DOHH2 (cell line): ENCODE results near the gene GUCY1A2.

Experiments
- CTCF ChIP-seq: fragments of 200-600 bp; sonication (generic); IDR thresholded peaks from one replicate; pipeline ENCODE4 v1.5.1; 2014; ENCODE audit warnings: antibody characterized with exemption, mild to moderate bottlenecking, low read depth, low read length; ENCODE audit not compliant: poor library complexity, severe bottlenecking
- EZH2phosphoT487 ChIP-seq: fragments of 200-600 bp; sonication (generic); IDR thresholded peaks from 2 replicates; pipeline ENCODE4 v1.6.1; 2017; ENCODE audit warnings: borderline replicate concordance, mild to moderate bottlenecking, antibody characterized with exemption, low read length, moderate library complexity, mixed read lengths

GRCh38 chr11:107025673-107026072 lies 7.4 kb upstream of the GUCY1A2 start:
- TF ChIP-seq CTCF: no peak
- TF ChIP-seq EZH2phosphoT487: no peak
